ENCODE data around the gene LITAF.

GRCh38 chr16:11630046-11630767, 43.5 kb upstream of the LITAF start:
- TF ChIP-seq CTCF (IDR thresholded peaks at IDR 0.05) (no peak), POLR2AphosphoS5 (IDR thresholded peaks at IDR 0.05) (no peak), POLR2A (IDR thresholded peaks at IDR 0.05) (no peak), EP300 (IDR thresholded peaks at IDR 0.05; ENCODE audit: low read depth) (no peak)
